Suprapubic skin (tissue), 4 donors: ENCODE measurements around the gene PLD5. TPM values are rescaled to one million over a fixed set of nuclear protein-coding genes. Genes with fewer than 3 reads are reported as not detected.

ENCODE experiments used
- DNase-seq, 2 donors: peaks; one replicate each; pipeline ENCODE4 v3.0.0-alpha.2; 2019; ENCODE audit warnings: low spot score in 2 of 2
- H3K27ac ChIP-seq: fragments of 200-600 bp; sonication (generic); one replicate; pipeline ENCODE4 v1.5.1; 2019
- H3K27me3 ChIP-seq: fragments of 200-600 bp; sonication (generic); one replicate; pipeline ENCODE4 v1.5.1; 2019
- H3K36me3 ChIP-seq: fragments of 200-600 bp; sonication (generic); one replicate; pipeline ENCODE4 v1.5.1; 2019
- H3K4me1 ChIP-seq: fragments of 200-600 bp; sonication (generic); one replicate; pipeline ENCODE4 v1.5.1; 2019
- H3K4me3 ChIP-seq: fragments of 200-600 bp; sonication (generic); one replicate; pipeline ENCODE4 v1.5.1; 2019; ENCODE audit warnings: mild to moderate bottlenecking
- H3K9me3 ChIP-seq: fragments of 200-600 bp; sonication (generic); one replicate; pipeline ENCODE4 v1.5.1; 2019
- CTCF ChIP-seq, 2 donors: fragments of 200-600 bp in 1 of 2; fragments of 450-650 bp in 1 of 2; sonication (generic) in 1 of 2; IDR thresholded peaks; one replicate each; pipeline ENCODE4 v1.5.1; 2016 to 2019; ENCODE audit warnings: antibody characterized with exemption in 2 of 2, mild to moderate bottlenecking in 1 of 2, moderate library complexity in 1 of 2
- EP300 ChIP-seq: sonication (generic); formaldehyde crosslinking; IDR thresholded peaks from one replicate; pipeline ENCODE4 v1.6.1; 2017; ENCODE audit warnings: antibody characterized with exemption
- POLR2A ChIP-seq, 2 donors: fragments of 450-650 bp; IDR thresholded peaks; one replicate each; pipeline ENCODE4 v1.6.1; 2017; ENCODE audit warnings: antibody characterized with exemption in 2 of 2, mild to moderate bottlenecking in 2 of 2, moderate library complexity in 2 of 2
- POLR2AphosphoS5 ChIP-seq, 3 donors: sonication (generic); formaldehyde crosslinking; IDR thresholded peaks; one replicate each; pipeline ENCODE4 v1.6.1; 2017; ENCODE audit warnings: antibody characterized with exemption in 3 of 3
- WGBS: methylation state at CpG from one replicate; pipeline ENCODE4 v1.1.5; 2018; 5-methylcytosine and 5-hydroxymethylcytosine counted together
- total RNA-seq, 4 donors: library from RNA; depleted of rRNA; stranded (reverse); fragments of >200 nt; gene quantifications; one replicate each; pipeline ENCODE4 v1.1.0, GENCODE V29; 2016

PLD5 gene
- total RNA-seq, 4 donors from 2014 or later, result 0.21 to 0.64 TPM; not detected in 2

- Histone ChIP-seq H3K27me3 (no peaks in the 10 kb centered on the region), H3K36me3 (no peaks in the 10 kb centered on the region), H3K4me3 (no peak overlapping the region), H3K9me3 (no peaks in the 10 kb centered on the region), H3K4me1 (no peaks in the 10 kb centered on the region), H3K27ac (no peak overlapping the region)
- no peak for TF ChIP-seq EP300
- no peak for TF ChIP-seq CTCF (IDR thresholded peaks at IDR 0.05)
- TF ChIP-seq POLR2AphosphoS5 (IDR thresholded peaks at IDR 0.05), result no peak
- TF ChIP-seq POLR2A (IDR thresholded peaks at IDR 0.05), result no peak
- DNase-seq, result no peak
- 43% methylated on average over 3 of the region's 3 CpGs for WGBS
Measured at GRCh38 chr1:242043165-242043564, 481.3 kb downstream of the PLD5 start.

GRCh38 chr1:242034392-242034791 is 490.1 kb downstream of the PLD5 start:
- 95% methylated on average over 5 of the region's 5 CpGs for WGBS

GRCh38 chr1:242033447-242033846 is 491.1 kb downstream of the PLD5 start:
- WGBS, result 31% methylated on average over 4 of the region's 4 CpGs
- Histone ChIP-seq H3K27me3 (no peaks in the 10 kb centered on the region), H3K36me3 (no peaks in the 10 kb centered on the region), H3K4me1 (no peaks in the 10 kb centered on the region), H3K27ac (no peak overlapping the region), H3K9me3 (no peaks in the 10 kb centered on the region), H3K4me3 (no peak overlapping the region)
- no peak for DNase-seq
- TF ChIP-seq CTCF (IDR thresholded peaks at IDR 0.05) (no peak), EP300 (no peak), POLR2A (IDR thresholded peaks at IDR 0.05) (no peak)

More at GRCh38 chr1:242034392-242034791, 490.1 kb downstream of the PLD5 start:
- Histone ChIP-seq H3K9me3 (no peaks in the 10 kb centered on the region), H3K4me1 (no peaks in the 10 kb centered on the region), H3K27me3 (no peaks in the 10 kb centered on the region), H3K27ac (no peak overlapping the region), H3K4me3 (no peak overlapping the region), H3K36me3 (no peaks in the 10 kb centered on the region)
- DNase-seq, result no peak
- TF ChIP-seq POLR2A (IDR thresholded peaks at IDR 0.05), result no peak
- TF ChIP-seq EP300, result no peak
- TF ChIP-seq CTCF (IDR thresholded peaks at IDR 0.05), result no peak
- no peak for TF ChIP-seq POLR2AphosphoS5 (IDR thresholded peaks at IDR 0.05)
